HG02884 (cell line): ENCODE measurements around the gene BCDIN3D.

ENCODE experiments used
- ATAC-seq: cut with Tn5 transposase; IDR thresholded peaks from one replicate; pipeline ENCODE4 v1.9.1; 2021; ENCODE audit warnings: mild to moderate bottlenecking, moderate library complexity; ENCODE audit not compliant: unreplicated experiment

Gene BCDIN3D

GRCh38 chr12:49823951-49824350 is 19.0 kb downstream of the BCDIN3D start:
- no peak for ATAC-seq

GRCh38 chr12:49823350-49823749 is 19.6 kb downstream of the BCDIN3D start:
- ATAC-seq = no peak

- ATAC-seq = no peak
These were observed 21.3 kb downstream of the BCDIN3D start for GRCh38 chr12:49821373-49822287.

GRCh38 chr12:49819786-49820185 is 23.1 kb downstream of the BCDIN3D start:
- ATAC-seq = no peak

GRCh38 chr12:49818241-49818895 is 24.5 kb downstream of the BCDIN3D start:
- no peak for ATAC-seq

GRCh38 chr12:49813131-49813530 is 29.8 kb downstream of the BCDIN3D start:
- no peak for ATAC-seq

- no peak for ATAC-seq
These were observed 30.9 kb downstream of the BCDIN3D start for GRCh38 chr12:49811961-49812401.

- ATAC-seq = no peak
These were observed 31.8 kb downstream of the BCDIN3D start for GRCh38 chr12:49811136-49811535.

- ATAC-seq = no peak
These were observed 33.0 kb downstream of the BCDIN3D start for GRCh38 chr12:49809906-49810389.

GRCh38 chr12:49809381-49809905 is 33.5 kb downstream of the BCDIN3D start:
- no peak for ATAC-seq

GRCh38 chr12:49808686-49809380 is 34.1 kb downstream of the BCDIN3D start:
- no peak for ATAC-seq

GRCh38 chr12:49807991-49808580 is 34.8 kb downstream of the BCDIN3D start:
- no peak for ATAC-seq

GRCh38 chr12:49806877-49807276 is 36.0 kb downstream of the BCDIN3D start:
- ATAC-seq = no peak

GRCh38 chr12:49806321-49806813 is 36.5 kb downstream of the BCDIN3D start:
- ATAC-seq = no peak

- ATAC-seq = no peak
These were observed 37.5 kb downstream of the BCDIN3D start for GRCh38 chr12:49805409-49805808.

GRCh38 chr12:49804821-49805220 is 38.1 kb downstream of the BCDIN3D start:
- ATAC-seq = no peak

GRCh38 chr12:49803693-49804450 is 39.0 kb downstream of the BCDIN3D start:
- ATAC-seq = no peak

- no peak for ATAC-seq
These were observed 41.5 kb downstream of the BCDIN3D start for GRCh38 chr12:49801141-49802063.
